HPDE6-E6E7 (cell line): Measurements from ENCODE around the gene GCNT1.

Experiments used
- DNase-seq: peaks from one replicate; pipeline ENCODE4 v3.0.0; 2011; ENCODE audit warnings: missing footprints; ENCODE audit errors: extremely low spot score

The GCNT1 gene

GRCh38 chr9:76534026-76534425 lies 75.0 kb downstream of the GCNT1 start:
- DNase-seq = no peak

- DNase-seq = no peak
These were observed 78.2 kb downstream of the GCNT1 start for GRCh38 chr9:76537150-76537646.

GRCh38 chr9:76539180-76539579 lies 80.2 kb downstream of the GCNT1 start:
- DNase-seq = no peak

- DNase-seq = no peak
These were observed 83.4 kb downstream of the GCNT1 start for GRCh38 chr9:76542360-76542759.

GRCh38 chr9:76545191-76545590 lies 86.2 kb downstream of the GCNT1 start:
- DNase-seq = no peak

- no peak for DNase-seq
These were observed 93.2 kb downstream of the GCNT1 start for GRCh38 chr9:76552181-76552580.

- no peak for DNase-seq
These were observed 93.9 kb downstream of the GCNT1 start for GRCh38 chr9:76552751-76553455.

GRCh38 chr9:76553680-76554079 lies 94.7 kb downstream of the GCNT1 start:
- DNase-seq = no peak
